ENCODE results near the gene COTL1.

Gene COTL1

DNA sequence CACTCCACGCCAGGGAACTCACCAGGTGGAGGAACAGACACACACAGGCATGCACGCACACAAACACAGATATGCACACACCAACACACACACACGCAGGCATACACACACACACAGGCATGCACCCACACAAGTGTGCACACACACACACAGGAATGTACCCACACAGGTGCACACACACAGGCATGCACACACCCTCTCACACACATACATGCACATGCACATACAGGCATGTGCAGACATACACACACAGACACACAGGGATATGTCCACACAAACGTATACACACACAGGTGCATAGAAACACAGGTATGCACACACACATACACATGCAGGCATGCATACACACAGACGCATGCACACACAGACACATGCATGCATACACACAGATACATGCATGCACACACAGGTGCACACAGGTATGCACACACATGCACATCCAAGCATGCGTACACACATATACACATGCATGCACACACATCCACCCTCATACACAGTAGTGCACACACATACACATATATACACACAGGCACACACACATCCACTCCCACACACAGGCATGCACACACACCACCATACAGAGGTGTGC is 39.2 kb downstream of the COTL1 start:
- TF ChIP-seq, protein P1, sequence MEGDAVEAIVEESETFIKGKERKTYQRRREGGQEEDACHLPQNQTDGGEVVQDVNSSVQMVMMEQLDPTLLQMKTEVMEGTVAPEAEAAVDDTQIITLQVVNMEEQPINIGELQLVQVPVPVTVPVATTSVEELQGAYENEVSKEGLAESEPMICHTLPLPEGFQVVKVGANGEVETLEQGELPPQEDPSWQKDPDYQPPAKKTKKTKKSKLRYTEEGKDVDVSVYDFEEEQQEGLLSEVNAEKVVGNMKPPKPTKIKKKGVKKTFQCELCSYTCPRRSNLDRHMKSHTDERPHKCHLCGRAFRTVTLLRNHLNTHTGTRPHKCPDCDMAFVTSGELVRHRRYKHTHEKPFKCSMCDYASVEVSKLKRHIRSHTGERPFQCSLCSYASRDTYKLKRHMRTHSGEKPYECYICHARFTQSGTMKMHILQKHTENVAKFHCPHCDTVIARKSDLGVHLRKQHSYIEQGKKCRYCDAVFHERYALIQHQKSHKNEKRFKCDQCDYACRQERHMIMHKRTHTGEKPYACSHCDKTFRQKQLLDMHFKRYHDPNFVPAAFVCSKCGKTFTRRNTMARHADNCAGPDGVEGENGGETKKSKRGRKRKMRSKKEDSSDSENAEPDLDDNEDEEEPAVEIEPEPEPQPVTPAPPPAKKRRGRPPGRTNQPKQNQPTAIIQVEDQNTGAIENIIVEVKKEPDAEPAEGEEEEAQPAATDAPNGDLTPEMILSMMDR (IDR thresholded peaks at IDR 0.05; ENCODE audit: control insufficient read depth, insufficient read depth, low read depth, low read length, missing control alignments) = no peak
- no peak overlapping the region for H3K4me3 ChIP-seq (ENCODE audit: control insufficient read depth, low read depth, low read length)
- DNase-seq (ENCODE audit: low read depth) = no peak

DNA sequence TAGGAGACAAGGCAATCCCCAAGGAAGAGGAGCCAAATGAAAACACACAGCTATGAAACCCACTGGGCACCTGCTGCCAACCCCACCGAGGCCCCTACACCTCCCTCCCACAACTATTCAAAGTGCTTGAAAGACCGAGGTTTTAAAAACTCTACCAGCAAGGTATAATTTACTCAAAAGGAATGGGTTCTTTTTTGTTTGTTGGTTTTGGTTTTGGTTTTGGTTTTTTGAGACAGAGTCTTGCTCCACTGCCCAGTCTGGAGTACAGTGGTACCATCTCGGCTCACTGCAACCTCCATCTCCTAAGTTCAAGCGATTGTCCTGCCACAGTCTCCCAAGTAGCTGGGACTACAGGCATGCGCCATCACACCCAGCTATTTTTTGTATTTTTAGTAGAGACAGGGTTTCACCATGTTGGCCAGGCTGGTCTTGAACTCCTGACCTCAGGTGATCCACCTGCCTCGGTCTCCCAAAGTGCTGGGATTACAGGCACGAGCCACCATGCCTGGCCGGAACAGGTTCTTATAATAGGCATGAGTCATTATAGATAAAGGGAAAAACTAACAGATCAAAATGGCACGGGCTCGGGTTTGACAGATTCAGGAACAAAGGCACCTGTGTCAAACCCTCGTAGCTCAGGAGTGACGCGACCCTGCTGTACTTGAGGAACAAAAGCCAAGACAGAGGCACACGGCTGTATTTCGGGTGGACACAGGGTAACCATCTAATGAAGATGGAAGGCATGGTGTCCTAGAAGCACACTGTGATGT is 40.7 kb downstream of the COTL1 start:
- TF ChIP-seq, protein P1 (IDR thresholded peaks at IDR 0.05; ENCODE audit: control insufficient read depth, insufficient read depth, low read depth, low read length, missing control alignments) = no peak
- no peak overlapping the region for H3K4me3 ChIP-seq (ENCODE audit: control insufficient read depth, low read depth, low read length)
- DNase-seq (ENCODE audit: low read depth) = no peak

DNA sequence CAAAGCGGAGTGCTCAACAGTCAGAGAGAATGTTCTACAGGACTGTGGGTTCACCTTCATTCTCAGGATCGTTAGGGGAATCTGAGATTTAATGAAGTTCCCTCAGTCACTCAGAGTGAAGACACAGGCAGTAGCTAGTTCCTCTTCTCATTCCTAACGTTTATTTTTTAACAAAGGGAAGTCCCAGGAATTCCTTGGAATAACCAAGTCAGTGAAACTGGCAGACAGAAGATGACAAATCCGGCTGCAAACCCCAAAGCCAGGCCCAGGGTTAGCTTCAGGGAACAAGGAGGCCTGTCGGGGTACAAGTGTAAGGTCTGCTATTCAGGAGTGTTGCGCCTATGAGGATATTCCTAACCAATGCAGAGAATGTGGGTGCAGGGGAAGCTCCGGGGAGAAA is 42.0 kb downstream of the COTL1 start:
- no peak for DNase-seq (ENCODE audit: low read depth)
- TF ChIP-seq, protein P1 (IDR thresholded peaks at IDR 0.05; ENCODE audit: control insufficient read depth, insufficient read depth, low read depth, low read length, missing control alignments) = no peak
- no peak overlapping the region for H3K4me3 ChIP-seq (ENCODE audit: control insufficient read depth, low read depth, low read length)

DNA sequence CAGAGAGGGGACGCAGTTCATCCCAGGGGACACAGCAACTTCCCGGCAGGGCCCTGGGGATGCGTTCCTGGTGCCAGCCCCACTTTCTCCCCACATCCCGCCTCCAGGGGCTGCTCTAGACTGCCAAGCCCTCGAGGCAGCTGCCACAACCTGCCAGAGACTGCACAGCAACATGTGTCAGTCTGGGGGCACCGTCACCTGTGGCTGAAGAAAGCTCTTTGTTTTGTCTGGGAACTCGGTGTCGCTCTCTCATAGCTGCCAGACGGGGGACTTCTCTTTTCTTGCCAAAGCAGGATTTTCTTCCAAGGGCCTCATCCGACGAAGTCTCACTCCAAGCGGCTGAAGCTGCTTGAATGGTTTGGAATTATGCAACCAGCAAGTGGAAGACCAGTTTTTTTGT is 43.7 kb downstream of the COTL1 start:
- no peak overlapping the region for H3K4me3 ChIP-seq (ENCODE audit: control insufficient read depth, low read depth, low read length)
- TF ChIP-seq, protein P1 (IDR thresholded peaks at IDR 0.05; ENCODE audit: control insufficient read depth, insufficient read depth, low read depth, low read length, missing control alignments) = no peak
- no peak for DNase-seq (ENCODE audit: low read depth)

DNA sequence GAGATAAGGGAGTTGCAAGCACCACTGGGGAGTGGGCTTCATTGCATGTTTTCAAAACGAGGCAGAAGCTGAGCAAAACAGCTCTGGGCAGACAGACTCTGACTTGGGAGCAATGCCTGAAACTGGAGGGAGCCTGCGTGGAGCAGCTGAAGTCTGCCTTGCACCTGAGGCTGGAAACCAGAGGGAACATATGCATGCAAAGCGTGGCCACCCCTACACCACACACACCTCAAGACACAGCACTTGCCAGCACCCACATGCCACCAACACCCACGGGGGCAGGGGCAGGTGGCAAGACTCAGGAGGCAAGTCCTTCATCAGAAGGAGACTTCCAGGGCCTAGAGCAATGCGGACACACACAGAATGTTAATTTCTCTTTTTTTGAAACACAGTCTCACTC is 45.8 kb downstream of the COTL1 start:
- TF ChIP-seq, protein P1 (IDR thresholded peaks at IDR 0.05; ENCODE audit: control insufficient read depth, insufficient read depth, low read depth, low read length, missing control alignments) = no peak
- no peak overlapping the region for H3K4me3 ChIP-seq (ENCODE audit: control insufficient read depth, low read depth, low read length)
- no peak for DNase-seq (ENCODE audit: low read depth)

DNA sequence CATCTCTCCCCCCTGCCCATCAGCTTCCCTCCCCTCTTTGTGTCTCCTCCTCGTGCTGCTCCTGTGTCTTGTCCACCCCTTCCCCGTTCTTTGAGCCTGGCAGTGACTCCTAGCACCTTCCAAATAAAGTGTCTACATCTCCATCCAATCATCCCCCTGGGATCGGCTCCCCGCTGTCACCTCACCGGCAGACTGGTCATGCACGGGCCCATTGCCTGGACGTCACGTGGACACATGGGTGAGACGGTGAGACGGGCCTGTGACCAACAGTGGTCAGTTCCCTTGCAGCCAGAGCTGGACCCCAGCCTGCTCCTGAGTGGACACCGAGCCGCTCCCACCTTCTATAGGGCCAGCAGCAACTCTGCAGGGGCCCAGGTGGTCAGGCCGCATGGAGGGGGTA is 46.4 kb downstream of the COTL1 start:
- TF ChIP-seq, protein P1 (IDR thresholded peaks at IDR 0.05; ENCODE audit: control insufficient read depth, insufficient read depth, low read depth, low read length, missing control alignments) = no peak
- DNase-seq (ENCODE audit: low read depth) = no peak
- no peak overlapping the region for H3K4me3 ChIP-seq (ENCODE audit: control insufficient read depth, low read depth, low read length)
